Measurements from ENCODE around the gene ARMC6. TPM values are rescaled to one million over a fixed set of nuclear protein-coding genes. Genes with fewer than 3 reads are reported as not detected.

Gene ARMC6
- total and polyA plus RNA-seq, 2 of the 13 experiments (the other 11 are each of a cell fraction or from before 2014, with no cell fraction given) = 16.2 to 36.8 TPM

- no peak for TF ChIP-seq MTERF4 (CRISPR knock-in tag; IDR thresholded peaks at IDR 0.05)
- TF ChIP-seq SRSF4 (IDR thresholded peaks at IDR 0.05; ENCODE audit: low read depth, low read length, poor library complexity, severe bottlenecking) = no peak
- no peak for TF ChIP-seq NFE2 (CRISPR knock-in tag; IDR thresholded peaks at IDR 0.05)
- peak; percentile 51; the same call in 1 of the 2 replicates for TF ChIP-seq RXRA (CRISPR knock-in tag; IDR thresholded peaks at IDR 0.05)
- no peak for TF ChIP-seq GLMP (CRISPR knock-in tag; IDR thresholded peaks at IDR 0.05; ENCODE audit: borderline replicate concordance)
- no peak for TF ChIP-seq GATA4 (IDR thresholded peaks at IDR 0.05; ENCODE audit: borderline replicate concordance, low read depth)
- no peak for TF ChIP-seq ZNF12 (CRISPR knock-in tag; IDR thresholded peaks at IDR 0.05)
- TF ChIP-seq ZNF512B (CRISPR knock-in tag; IDR thresholded peaks at IDR 0.05; ENCODE audit: borderline replicate concordance) = no peak
- TF ChIP-seq STAT5B (CRISPR knock-in tag; IDR thresholded peaks at IDR 0.05) = no peak
- TF ChIP-seq MAFK (conservative IDR thresholded peaks at IDR 0.05 in 1 of 2, IDR thresholded peaks at IDR 0.05 in 1 of 2; ENCODE audit: low read length in 2 of 2) = no peak
- TF ChIP-seq ZSCAN22 (CRISPR knock-in tag; IDR thresholded peaks at IDR 0.05) = no peak
- no peak for TF ChIP-seq BRCA1 (CRISPR knock-in tag; IDR thresholded peaks at IDR 0.05)
- TF ChIP-seq TIGD3 (CRISPR knock-in tag; IDR thresholded peaks at IDR 0.05; ENCODE audit: borderline replicate concordance) = no peak
- TF ChIP-seq HIVEP1 (CRISPR knock-in tag; IDR thresholded peaks at IDR 0.05) = 0 out of 2 replicates have a peak, but pooled peaks have one; percentile 54
- no peak for TF ChIP-seq ZNF276 (CRISPR knock-in tag; IDR thresholded peaks at IDR 0.05; ENCODE audit: low read depth)
- no peak for TF ChIP-seq ZZZ3 (CRISPR knock-in tag; IDR thresholded peaks at IDR 0.05; ENCODE audit: borderline replicate concordance)
- no peak for TF ChIP-seq ZBTB20 (CRISPR knock-in tag; IDR thresholded peaks at IDR 0.05; ENCODE audit: borderline replicate concordance, low read depth)
Measured at GRCh38 chr19:19053508-19054314, 20.3 kb downstream of the ARMC6 start (continued).

All from HepG2 (cell line).